Breast epithelium (tissue), 4 donors: Measurements from ENCODE around the gene FBXO27. TPM values are rescaled to one million over a fixed set of nuclear protein-coding genes. Genes with fewer than 3 reads are reported as not detected.
"Not testable (repeated sequence)": the region's sequence is repeated elsewhere in the genome, so short reads cannot be mapped to it uniquely, and the experiment has no call there.

Experiments used
- DNase-seq, 2 donors: peaks; one replicate each; pipeline ENCODE4 v3.0.0-alpha.2; 2019; ENCODE audit warnings: low spot score in 2 of 2
- H3K27ac ChIP-seq, 2 donors: fragments of 200-600 bp; sonication (generic) in 1 of 2; one replicate each; pipeline ENCODE4 v1.5.1; 2016 to 2019; ENCODE audit warnings: mild to moderate bottlenecking in 1 of 2
- H3K27me3 ChIP-seq, 2 donors: fragments of 200-600 bp; sonication (generic) in 1 of 2; one replicate each; pipeline versions ENCODE4 v1.5.1 to v1.6.0; 2017 to 2019; ENCODE audit warnings: control low read depth in 1 of 2, mild to moderate bottlenecking in 1 of 2
- H3K36me3 ChIP-seq: fragments of 200-600 bp; one replicate; pipeline ENCODE4 v1.5.1; 2019
- H3K4me1 ChIP-seq, 2 donors: fragments of 200-600 bp; sonication (generic); one replicate each; pipeline ENCODE4 v1.5.1; 2016 to 2019; ENCODE audit warnings: control low read depth in 1 of 2
- H3K4me3 ChIP-seq, 3 donors: fragments of 200-600 bp; sonication (generic); 1 replicate in 2 of 3; 2 replicates in 1 of 3; pipeline ENCODE4 v1.5.1; 2016 to 2019; ENCODE audit warnings: mild to moderate bottlenecking in 3 of 3, moderate library complexity in 2 of 3
- H3K9me3 ChIP-seq, 2 donors: fragments of 200-600 bp; sonication (generic) in 1 of 2; one replicate each; pipeline ENCODE4 v1.5.1; 2016 to 2019; ENCODE audit warnings: control low read depth in 1 of 2
- POLR2A ChIP-seq: fragments of 450-650 bp; IDR thresholded peaks from one replicate; pipeline ENCODE4 v1.6.1; 2016; ENCODE audit warnings: antibody characterized with exemption, mild to moderate bottlenecking, moderate library complexity
- POLR2AphosphoS5 ChIP-seq, 3 donors: sonication (generic); formaldehyde crosslinking; IDR thresholded peaks; one replicate each; pipeline ENCODE4 v1.6.1; 2017; ENCODE audit warnings: antibody characterized with exemption in 3 of 3
- intact Hi-C: fragments of 100-400 bp; cut with DNase I; formaldehyde crosslinking; loops from one replicate; pipeline ENCODE4 v1.15.1; 2023; ENCODE audit warnings: low total_unique reads
- total RNA-seq, 3 donors: library from RNA; depleted of rRNA; stranded (reverse); fragments of >200 nt; gene quantifications; one replicate each; pipeline ENCODE4 v1.1.0, GENCODE V29; 2016
- TF ChIP-seq, protein P1 (sequence below), 3 donors: fragments of 450-650 bp; IDR thresholded peaks; one replicate each; pipeline ENCODE4 v1.5.1; 2016 to 2017; ENCODE audit warnings: antibody characterized with exemption in 3 of 3, mild to moderate bottlenecking in 3 of 3, moderate library complexity in 3 of 3

The FBXO27 gene
- total RNA-seq, 3 donors from 2014 or later = 2.6 to 7.2 (median 5.1) TPM

DNA sequence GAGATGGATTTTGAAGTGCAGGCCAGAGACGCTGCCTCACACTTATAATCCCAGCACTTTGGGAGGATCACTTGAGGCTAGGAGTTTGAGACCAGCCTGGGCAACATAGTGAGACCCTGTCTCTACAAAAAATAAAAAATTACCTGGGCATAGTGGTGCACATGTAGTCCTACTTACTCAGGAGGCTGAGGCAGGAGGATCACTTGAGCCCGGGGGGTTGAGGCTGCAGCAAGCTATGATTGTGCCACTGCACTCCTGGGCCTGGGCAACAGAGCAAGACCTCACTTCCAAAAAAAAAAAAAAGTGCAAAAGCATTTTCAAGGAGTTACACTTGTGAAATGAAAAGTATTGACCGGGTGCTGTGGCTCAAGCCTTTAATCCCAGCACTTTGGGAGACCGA lies 29.2 kb downstream of the FBXO27 start:
- H3K36me3 ChIP-seq = no peaks in the 10 kb centered on the region
- no peaks in the 10 kb centered on the region for H3K4me1 ChIP-seq
- no peaks in the 10 kb centered on the region for H3K9me3 ChIP-seq
- DNase-seq = no peak
- no peak overlapping the region for H3K27ac ChIP-seq
- no peak for TF ChIP-seq POLR2A
- TF ChIP-seq, protein P1, sequence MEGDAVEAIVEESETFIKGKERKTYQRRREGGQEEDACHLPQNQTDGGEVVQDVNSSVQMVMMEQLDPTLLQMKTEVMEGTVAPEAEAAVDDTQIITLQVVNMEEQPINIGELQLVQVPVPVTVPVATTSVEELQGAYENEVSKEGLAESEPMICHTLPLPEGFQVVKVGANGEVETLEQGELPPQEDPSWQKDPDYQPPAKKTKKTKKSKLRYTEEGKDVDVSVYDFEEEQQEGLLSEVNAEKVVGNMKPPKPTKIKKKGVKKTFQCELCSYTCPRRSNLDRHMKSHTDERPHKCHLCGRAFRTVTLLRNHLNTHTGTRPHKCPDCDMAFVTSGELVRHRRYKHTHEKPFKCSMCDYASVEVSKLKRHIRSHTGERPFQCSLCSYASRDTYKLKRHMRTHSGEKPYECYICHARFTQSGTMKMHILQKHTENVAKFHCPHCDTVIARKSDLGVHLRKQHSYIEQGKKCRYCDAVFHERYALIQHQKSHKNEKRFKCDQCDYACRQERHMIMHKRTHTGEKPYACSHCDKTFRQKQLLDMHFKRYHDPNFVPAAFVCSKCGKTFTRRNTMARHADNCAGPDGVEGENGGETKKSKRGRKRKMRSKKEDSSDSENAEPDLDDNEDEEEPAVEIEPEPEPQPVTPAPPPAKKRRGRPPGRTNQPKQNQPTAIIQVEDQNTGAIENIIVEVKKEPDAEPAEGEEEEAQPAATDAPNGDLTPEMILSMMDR (IDR thresholded peaks at IDR 0.05) = no peak
- no peak for TF ChIP-seq POLR2AphosphoS5 (IDR thresholded peaks at IDR 0.05)
- H3K27me3 ChIP-seq = no peaks in the 10 kb centered on the region
- H3K4me3 ChIP-seq = no peak overlapping the region
- intact Hi-C loops = no loop called here

DNA sequence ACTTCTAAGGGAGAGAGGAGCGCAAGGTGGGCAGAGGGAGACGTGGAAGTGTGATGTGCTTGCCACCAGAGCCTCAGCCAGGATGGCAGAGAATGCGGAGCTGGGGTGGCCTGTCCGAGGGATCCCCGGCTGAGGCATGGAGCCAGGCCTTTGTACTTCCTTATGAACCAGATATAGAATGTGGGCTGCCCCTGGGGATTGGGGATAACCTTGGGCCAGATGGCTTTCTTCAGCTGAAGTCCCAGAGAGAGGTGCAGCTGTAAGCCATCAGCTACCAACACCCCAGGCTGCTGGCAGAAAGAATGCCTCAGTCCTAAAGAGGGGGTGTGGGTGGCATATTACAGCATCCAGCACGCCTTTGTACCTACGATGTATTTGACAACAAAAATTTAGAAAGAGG lies 31.3 kb downstream of the FBXO27 start:
- no peak for TF ChIP-seq POLR2AphosphoS5 (IDR thresholded peaks at IDR 0.05)
- TF ChIP-seq, protein P1 (IDR thresholded peaks at IDR 0.05) = no peak
- no peak for TF ChIP-seq POLR2A
- no peak for DNase-seq
- Histone ChIP-seq H3K27me3 (no peaks in the 10 kb centered on the region), H3K4me1 (no peaks in the 10 kb centered on the region), H3K4me3 (no peak overlapping the region), H3K36me3 (no peaks in the 10 kb centered on the region), H3K27ac (no peak overlapping the region), H3K9me3 (no peaks in the 10 kb centered on the region)
- intact Hi-C loops = no loop called here

DNA sequence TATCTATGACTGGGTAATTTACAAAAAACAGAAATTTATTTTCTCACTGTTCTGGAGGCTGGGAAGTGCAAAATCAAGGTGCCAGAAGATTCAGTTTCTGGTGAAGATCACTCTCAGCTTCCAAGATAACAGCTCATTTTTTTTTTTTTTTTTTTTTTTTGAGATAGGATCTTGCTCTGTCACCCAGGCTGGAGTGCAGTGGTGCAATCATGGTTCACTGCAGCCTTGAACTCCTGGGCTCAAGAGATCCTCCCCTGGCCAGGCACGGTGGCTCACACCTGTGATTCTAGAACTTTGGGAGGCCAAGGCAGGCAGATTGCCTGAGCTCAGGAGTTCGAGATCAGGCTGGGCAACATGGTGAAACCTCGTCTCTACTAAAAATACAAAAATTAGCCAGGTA lies 34.8 kb downstream of the FBXO27 start:
- DNase-seq, H3K4me1 ChIP-seq, H3K4me3 ChIP-seq, H3K36me3 ChIP-seq, H3K9me3 ChIP-seq, H3K27ac ChIP-seq, H3K27me3 ChIP-seq, intact Hi-C loops: not testable (repeated sequence)

DNA sequence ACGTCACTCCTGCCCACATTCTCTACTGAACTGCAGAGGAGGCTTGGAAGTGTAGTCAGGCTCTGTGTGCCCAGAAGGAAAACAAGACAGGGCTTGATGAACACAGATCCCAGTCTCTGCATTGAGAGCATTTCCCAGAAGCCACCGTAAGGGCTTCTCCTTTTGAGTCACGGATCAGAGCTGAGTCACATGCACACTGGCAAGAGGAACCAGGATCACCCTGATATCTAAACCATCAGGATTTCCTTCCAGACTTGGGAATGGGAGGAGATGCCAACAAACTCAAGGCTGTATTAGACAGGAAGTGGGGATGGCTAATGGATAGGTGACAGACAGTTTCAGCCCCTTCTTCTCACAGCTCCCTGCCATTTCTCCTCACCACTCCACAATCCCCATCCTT lies 39.1 kb downstream of the FBXO27 start:
- H3K9me3 ChIP-seq = no peaks in the 10 kb centered on the region
- H3K4me1 ChIP-seq = no peaks in the 10 kb centered on the region
- intact Hi-C loops = no loop called here
- no peak for DNase-seq
- no peak overlapping the region for H3K4me3 ChIP-seq
- H3K27me3 ChIP-seq = peaks cover 0 to 4% of the 10 kb centered on the region in 2 donors
- H3K36me3 ChIP-seq = no peaks in the 10 kb centered on the region
- TF ChIP-seq POLR2A = no peak
- TF ChIP-seq, protein P1 (IDR thresholded peaks at IDR 0.05) = no peak
- TF ChIP-seq POLR2AphosphoS5 (IDR thresholded peaks at IDR 0.05) = no peak
- no peak overlapping the region for H3K27ac ChIP-seq

DNA sequence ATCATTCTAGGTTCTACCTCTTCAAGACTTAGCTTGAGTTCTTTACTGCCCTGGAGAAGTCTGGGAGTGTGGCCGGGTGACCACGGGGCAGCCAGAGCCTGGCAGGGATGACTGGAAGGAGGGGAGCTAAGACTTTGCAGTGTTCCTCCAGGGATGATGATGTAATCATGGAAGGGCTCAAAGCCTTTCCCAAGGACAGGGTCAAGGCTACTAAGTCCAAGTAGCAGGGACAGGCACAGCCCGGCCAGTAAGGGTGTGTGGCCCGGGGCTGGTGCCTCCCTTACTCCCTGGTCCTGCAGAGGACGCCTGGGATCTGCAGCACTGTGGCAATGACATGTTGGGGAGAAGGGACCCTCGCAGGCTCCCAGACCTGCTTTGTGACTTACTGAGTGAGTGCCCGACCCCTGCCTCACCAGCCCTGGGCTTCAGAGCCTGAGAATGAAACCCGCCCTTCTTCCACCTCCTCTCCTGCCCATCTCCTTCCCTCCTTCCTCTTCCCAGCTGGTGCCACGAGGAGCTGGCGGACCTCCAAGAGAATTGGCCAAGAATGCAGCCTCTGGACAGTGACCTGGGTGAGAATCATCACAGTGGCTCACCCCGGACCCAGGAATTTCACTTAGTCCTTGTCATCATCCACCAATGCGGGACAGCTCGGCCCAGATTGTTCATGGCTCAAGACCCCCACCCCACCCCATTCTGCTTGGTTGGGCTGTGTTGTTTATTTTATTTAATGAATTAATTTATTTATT lies 41.2 kb downstream of the FBXO27 start:
- Histone ChIP-seq H3K4me1 (no peaks in the 10 kb centered on the region), H3K36me3 (no peaks in the 10 kb centered on the region), H3K9me3 (no peaks in the 10 kb centered on the region), H3K4me3 (no peak overlapping the region), H3K27me3 (peaks cover 0 to 4% of the 10 kb centered on the region in 2 donors), H3K27ac (no peak overlapping the region)
- intact Hi-C loops = no loop called here
- TF ChIP-seq POLR2A = no peak
- TF ChIP-seq POLR2AphosphoS5 (IDR thresholded peaks at IDR 0.05) = no peak
- TF ChIP-seq, protein P1 (IDR thresholded peaks at IDR 0.05) = no peak
- no peak for DNase-seq

DNA sequence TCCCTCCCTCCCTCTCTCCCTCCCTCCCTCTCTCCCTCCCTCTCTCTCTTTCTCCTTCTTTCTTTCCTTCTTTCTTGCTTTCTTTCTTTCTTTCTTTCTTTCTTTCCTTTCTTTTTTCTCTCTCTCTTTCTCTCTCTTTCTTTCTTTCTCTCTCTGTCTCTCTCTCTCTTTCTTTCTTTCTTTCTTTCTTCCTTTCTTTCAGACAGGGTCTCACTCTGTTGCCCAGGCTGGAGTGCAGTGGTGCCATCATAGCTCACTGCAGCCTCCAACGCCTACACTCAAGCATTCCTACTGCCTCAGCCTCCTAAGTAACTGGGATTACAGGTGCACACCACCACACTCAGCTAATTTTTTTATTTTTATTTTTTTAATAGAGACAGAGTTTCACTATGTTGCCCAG lies 42.7 kb downstream of the FBXO27 start:
- H3K36me3 ChIP-seq, H3K9me3 ChIP-seq, H3K4me1 ChIP-seq, H3K27me3 ChIP-seq, H3K27ac ChIP-seq, DNase-seq, intact Hi-C loops, H3K4me3 ChIP-seq: not testable (repeated sequence)
